AG04450 (cell line): ENCODE measurements around the gene HMOX2. TPM values are rescaled to one million over a fixed set of nuclear protein-coding genes. Genes with fewer than 3 reads are reported as not detected.

Experiments
- CTCF ChIA-PET: fragments of 300-600, 350-600 bp; formaldehyde crosslinking; extraction: SDS; loops from one replicate; lab custom pipeline; 2022; ENCODE audit warnings: antibody characterized with exemption, inconsistent platforms; lab: Charles Lee
- POLR2A ChIA-PET: fragments of 350-600 bp; formaldehyde crosslinking; extraction: SDS; loops from one replicate; lab custom pipeline; 2021; ENCODE audit warnings: antibody characterized with exemption, inconsistent platforms; lab: Yijun Ruan, JAX
- DNase-seq: peaks from one replicate; pipeline ENCODE4 v3.0.0-alpha.2; 2011; ENCODE audit warnings: low read depth, low spot score
- H3K27ac ChIP-seq: one replicate; pipeline ENCODE4 v1.5.1; 2012; ENCODE audit warnings: low read depth, low read length, control low read depth
- H3K27me3 ChIP-seq: one replicate; pipeline ENCODE4 v1.6.0; 2012; ENCODE audit warnings: low read length; ENCODE audit not compliant: control insufficient read depth, insufficient read depth
- H3K4me3 ChIP-seq: 2 replicates; pipeline ENCODE4 v1.5.1; 2011; ENCODE audit warnings: mild to moderate bottlenecking, low read depth, low read length, control low read depth
- H3K9me3 ChIP-seq: 2 replicates; pipeline ENCODE4 v1.5.1; 2012; ENCODE audit warnings: low read length; ENCODE audit not compliant: control insufficient read depth, insufficient read depth
- CTCF ChIP-seq: IDR thresholded peaks from 2 replicates; pipeline ENCODE4 v1.5.1; 2011; ENCODE audit warnings: low read depth, low read length, control low read depth, inconsistent platforms
- polyA plus RNA-seq: library from polyadenylated mRNA; depleted of rRNA; stranded (reverse); fragments of >200 nt; gene quantifications from 2 replicates; pipeline ENCODE4 v1.2.3, GENCODE V29; 2011

The HMOX2 gene
- polyA plus RNA-seq, 1 experiment = 49.2 TPM

- CTCF ChIA-PET = interaction anchor here (0.5 to 6.0 kb wide), 7 partner anchors 8 to 178 kb away, joined by 3 to 45 read pairs (median 7); no protein-coding TSS in a partner anchor
Measured at GRCh38 chr16:4515611-4516233, 39.5 kb downstream of the HMOX2 start.

GRCh38 chr16:4517812-4518680 is 41.8 kb downstream of the HMOX2 start:
- ChIA-PET POLR2A (no interaction called here), CTCF (interaction anchor here (0.5 to 6.0 kb wide), 12 partner anchors 11 to 439 kb away, joined by 3 to 45 read pairs (median 6); partner anchors contain the start of gene MGRN1)
- Histone ChIP-seq H3K27ac (no peak overlapping the region), H3K27me3 (no peaks in the 10 kb centered on the region), H3K4me3 (no peak overlapping the region), H3K9me3 (no peaks in the 10 kb centered on the region; the same call in 1 of the 2 replicates)
- peak; percentile 72 for TF ChIP-seq CTCF
- DNase-seq = no peak

More at GRCh38 chr16:4515611-4516233, 39.5 kb downstream of the HMOX2 start:
- POLR2A ChIA-PET = no interaction called here
- no peak for DNase-seq
- Histone ChIP-seq H3K27me3 (no peaks in the 10 kb centered on the region), H3K9me3 (no peaks in the 10 kb centered on the region; the same call in 1 of the 2 replicates), H3K27ac (no peak overlapping the region), H3K4me3 (no peak overlapping the region)
- no peak for TF ChIP-seq CTCF

GRCh38 chr16:4519274-4520058 is 43.3 kb downstream of the HMOX2 start:
- DNase-seq = no peak
- no peak overlapping the region for H3K27ac ChIP-seq
- TF ChIP-seq CTCF = no peak
- no peaks in the 10 kb centered on the region for H3K27me3 ChIP-seq
- H3K4me3 ChIP-seq = no peak overlapping the region
- H3K9me3 ChIP-seq = no peaks in the 10 kb centered on the region; the same call in 1 of the 2 replicates
- POLR2A ChIA-PET = no interaction called here
- CTCF ChIA-PET = interaction anchor here (1.6 to 6.0 kb wide), 3 partner anchors 12 to 66 kb away, joined by 15 to 45 read pairs (median 20); no protein-coding TSS in a partner anchor

GRCh38 chr16:4520913-4521312 is 44.7 kb downstream of the HMOX2 start:
- no peak for DNase-seq
- ChIA-PET POLR2A (no interaction called here), CTCF (interaction anchor here (0.8 to 1.1 kb wide), 2 partner anchors 14 to 28 kb away, joined by 3 to 4 read pairs; no protein-coding TSS in a partner anchor)
- Histone ChIP-seq H3K9me3 (no peaks in the 10 kb centered on the region; the same call in 1 of the 2 replicates), H3K4me3 (no peak overlapping the region), H3K27ac (no peak overlapping the region), H3K27me3 (no peaks in the 10 kb centered on the region)
- no peak for TF ChIP-seq CTCF
